ENCODE data around the gene GALNT14. TPM values are rescaled to one million over a fixed set of nuclear protein-coding genes. Genes with fewer than 3 reads are reported as not detected.

The GALNT14 gene
- total RNA-seq, 4 donors from 2014 or later: 0.15 to 0.62 (median 0.35) TPM; not detected in 1

DNA sequence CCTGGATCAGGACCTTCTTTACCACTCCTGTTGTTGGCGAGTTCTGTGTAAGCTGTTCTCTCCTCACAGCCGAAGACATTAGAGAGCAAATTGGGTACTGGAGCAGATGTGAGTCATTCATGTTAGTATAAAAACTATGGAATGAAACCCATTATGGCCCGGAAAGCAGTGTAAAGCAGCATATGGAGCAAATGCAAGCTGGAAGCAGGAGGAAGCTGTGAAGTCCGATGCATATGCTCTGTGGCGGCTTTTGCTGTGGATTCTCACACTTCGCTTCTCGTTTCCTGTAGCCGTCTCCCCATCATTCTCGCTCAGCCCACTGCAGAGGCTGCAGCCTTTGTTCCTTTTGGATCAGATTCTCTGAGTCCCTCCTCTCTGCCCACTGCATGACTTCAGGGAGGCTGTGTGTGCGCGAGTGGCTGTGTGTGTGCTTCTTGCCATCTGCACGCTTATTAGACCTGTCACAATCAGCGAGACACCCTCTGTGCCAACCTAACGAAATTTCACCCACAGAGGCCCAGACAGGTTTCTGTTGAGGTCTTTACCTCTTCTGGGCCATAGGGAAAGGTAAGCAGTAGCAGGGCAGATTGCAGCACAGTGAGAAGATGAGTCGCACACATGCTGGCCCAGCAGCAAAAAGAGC lies 3.3 kb upstream of the GALNT14 start:
- Histone ChIP-seq H3K4me3 (no peak overlapping the region), H3K9me3 (no peaks in the 10 kb centered on the region), H3K4me1 (peaks cover 0 to 23% (median 13%) of the 10 kb centered on the region in 3 donors), H3K36me3 (no peaks in the 10 kb centered on the region), H3K27ac (no peak overlapping the region), H3K27me3 (peaks cover 22% of the 10 kb centered on the region)
- 60 to 100% methylated on average over 2 to 12 of the region's 15 CpGs for WGBS, 2 donors (ENCODE audit: low coverage in 1 of 2)
- TF ChIP-seq, protein P1, sequence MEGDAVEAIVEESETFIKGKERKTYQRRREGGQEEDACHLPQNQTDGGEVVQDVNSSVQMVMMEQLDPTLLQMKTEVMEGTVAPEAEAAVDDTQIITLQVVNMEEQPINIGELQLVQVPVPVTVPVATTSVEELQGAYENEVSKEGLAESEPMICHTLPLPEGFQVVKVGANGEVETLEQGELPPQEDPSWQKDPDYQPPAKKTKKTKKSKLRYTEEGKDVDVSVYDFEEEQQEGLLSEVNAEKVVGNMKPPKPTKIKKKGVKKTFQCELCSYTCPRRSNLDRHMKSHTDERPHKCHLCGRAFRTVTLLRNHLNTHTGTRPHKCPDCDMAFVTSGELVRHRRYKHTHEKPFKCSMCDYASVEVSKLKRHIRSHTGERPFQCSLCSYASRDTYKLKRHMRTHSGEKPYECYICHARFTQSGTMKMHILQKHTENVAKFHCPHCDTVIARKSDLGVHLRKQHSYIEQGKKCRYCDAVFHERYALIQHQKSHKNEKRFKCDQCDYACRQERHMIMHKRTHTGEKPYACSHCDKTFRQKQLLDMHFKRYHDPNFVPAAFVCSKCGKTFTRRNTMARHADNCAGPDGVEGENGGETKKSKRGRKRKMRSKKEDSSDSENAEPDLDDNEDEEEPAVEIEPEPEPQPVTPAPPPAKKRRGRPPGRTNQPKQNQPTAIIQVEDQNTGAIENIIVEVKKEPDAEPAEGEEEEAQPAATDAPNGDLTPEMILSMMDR (IDR thresholded peaks at IDR 0.05): no peak
- TF ChIP-seq POLR2AphosphoS5 (IDR thresholded peaks at IDR 0.05) (no peak), POLR2A (IDR thresholded peaks at IDR 0.05) (no peak)
- no peak for ATAC-seq

DNA sequence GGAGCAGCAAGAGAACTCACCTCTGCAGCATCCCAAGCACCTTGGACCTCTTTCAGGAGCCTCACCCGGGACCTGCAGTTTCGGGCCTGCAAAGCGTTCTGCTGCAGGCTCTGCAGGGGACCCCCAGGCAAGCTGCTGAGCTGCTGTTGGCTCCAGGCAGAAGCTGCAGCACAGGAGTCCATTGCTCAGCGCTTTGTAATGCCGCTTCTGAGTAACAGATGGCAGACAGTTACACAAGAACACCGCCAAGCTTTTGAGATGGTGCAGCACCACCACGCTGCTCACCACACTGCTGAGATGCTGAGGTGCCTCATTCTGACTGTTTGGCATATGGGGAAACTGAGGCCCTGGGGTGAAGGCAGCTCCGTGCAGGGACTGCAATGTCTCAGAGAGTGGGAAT lies 1.9 kb upstream of the GALNT14 start:
- H3K27ac ChIP-seq: no peak overlapping the region
- no peak overlapping the region for H3K4me3 ChIP-seq
- no peak for TF ChIP-seq POLR2A (IDR thresholded peaks at IDR 0.05)
- TF ChIP-seq POLR2AphosphoS5 (IDR thresholded peaks at IDR 0.05): no peak
- TF ChIP-seq, protein P1 (IDR thresholded peaks at IDR 0.05): no peak
- TF ChIP-seq EP300 (IDR thresholded peaks at IDR 0.05): no peak
- no peaks in the 10 kb centered on the region for H3K9me3 ChIP-seq
- H3K36me3 ChIP-seq: no peaks in the 10 kb centered on the region
- WGBS, 2 donors (ENCODE audit: low coverage in 1 of 2): 90 to 100% methylated on average over 1 to 2 of the region's 8 CpGs
- ATAC-seq: no peak
- peaks cover 36% of the 10 kb centered on the region for H3K27me3 ChIP-seq
- peaks cover 0 to 23% (median 13%) of the 10 kb centered on the region in 3 donors for H3K4me1 ChIP-seq

DNA sequence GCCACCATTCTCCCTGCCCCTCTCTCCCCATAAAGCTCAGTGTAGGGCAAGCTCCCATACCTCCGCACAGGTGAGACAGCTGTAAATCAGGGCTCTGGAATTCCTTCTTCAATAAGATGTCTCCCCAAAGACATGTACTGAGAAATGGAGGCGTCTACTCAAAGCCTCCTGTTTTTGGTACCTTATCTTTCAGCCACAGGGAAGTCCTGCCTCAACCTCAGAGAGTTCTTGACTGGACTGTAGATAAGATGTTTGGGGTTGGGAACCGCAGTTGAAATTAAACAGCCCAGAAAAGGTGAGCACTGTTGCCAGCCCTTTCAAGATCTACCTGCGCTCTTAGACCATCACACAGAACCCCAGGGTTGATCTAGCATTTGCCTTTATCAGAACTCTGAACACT lies 1.4 kb upstream of the GALNT14 start:
- no peak for ATAC-seq
- peaks cover 0 to 23% (median 13%) of the 10 kb centered on the region in 3 donors for H3K4me1 ChIP-seq
- TF ChIP-seq, protein P1 (IDR thresholded peaks at IDR 0.05): no peak
- no peak for TF ChIP-seq POLR2A (IDR thresholded peaks at IDR 0.05)
- no peak for TF ChIP-seq EP300 (IDR thresholded peaks at IDR 0.05)
- no peak for TF ChIP-seq POLR2AphosphoS5 (IDR thresholded peaks at IDR 0.05)
- no peak overlapping the region for H3K4me3 ChIP-seq
- H3K36me3 ChIP-seq: no peaks in the 10 kb centered on the region
- H3K27ac ChIP-seq: no peak overlapping the region
- 95 to 100% methylated on average over 1 to 3 of the region's 4 CpGs for WGBS, 2 donors (ENCODE audit: low coverage in 1 of 2)
- peaks cover 41% of the 10 kb centered on the region for H3K27me3 ChIP-seq
- H3K9me3 ChIP-seq: no peaks in the 10 kb centered on the region

DNA sequence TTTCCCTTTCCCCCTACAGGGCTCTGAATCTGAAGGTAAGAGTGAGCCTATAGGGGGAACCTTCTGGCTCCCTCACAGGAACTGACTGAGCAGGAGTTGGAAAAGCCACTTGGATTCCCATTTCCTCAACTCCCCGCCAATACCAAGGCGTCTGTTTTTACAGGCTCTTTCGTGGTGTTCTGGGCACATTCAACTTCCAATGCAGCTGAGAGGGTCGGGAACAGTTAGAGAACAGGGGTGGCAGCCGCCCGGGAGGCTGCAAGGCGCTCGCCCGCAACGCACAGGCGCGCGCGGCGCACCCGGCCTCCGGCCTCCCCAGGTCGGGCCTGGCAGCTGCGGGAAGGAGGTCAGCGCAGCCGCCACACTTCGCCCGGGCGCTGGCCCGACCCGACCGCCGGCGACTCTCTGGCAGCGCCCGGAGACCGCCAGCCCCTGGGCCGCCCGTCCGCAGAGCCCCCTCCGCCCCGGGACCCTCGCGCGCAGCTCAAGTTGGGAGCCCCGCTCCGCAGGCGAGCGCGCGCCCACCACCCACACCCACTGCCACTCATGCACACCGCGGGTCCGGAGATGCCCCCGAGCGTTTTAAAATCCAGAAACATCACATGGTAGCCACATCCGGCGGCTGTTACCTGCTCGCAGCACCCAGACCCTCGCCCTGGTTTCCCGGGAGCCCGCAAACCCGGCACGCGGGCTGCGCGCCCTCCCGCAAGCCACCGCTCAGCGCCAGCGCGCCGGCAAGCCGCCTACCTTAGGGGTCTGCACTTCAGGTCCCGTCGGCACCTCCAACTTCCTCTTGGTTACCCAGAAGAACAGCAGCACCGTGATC lies 816 bp downstream of the GALNT14 start:
- H3K4me1 ChIP-seq: peaks cover 0 to 23% (median 13%) of the 10 kb centered on the region in 3 donors
- ATAC-seq: no peak
- H3K4me3 ChIP-seq: peak overlapping the region; percentile 31 to 59
- H3K36me3 ChIP-seq: no peaks in the 10 kb centered on the region
- H3K27me3 ChIP-seq: peaks cover 63% of the 10 kb centered on the region
- H3K27ac ChIP-seq: no peak overlapping the region
- TF ChIP-seq EP300 (IDR thresholded peaks at IDR 0.05) (no peak), POLR2A (IDR thresholded peaks at IDR 0.05) (no peak), POLR2AphosphoS5 (IDR thresholded peaks at IDR 0.05) (no peak)
- TF ChIP-seq, protein P1 (IDR thresholded peaks at IDR 0.05): no peak
- 7% methylated on average over 6 of the region's 72 CpGs; no CpG with 5 or more reads in 1 of the 2 donors for WGBS, 2 donors (ENCODE audit: low coverage in 1 of 2)
- H3K9me3 ChIP-seq: no peaks in the 10 kb centered on the region

All from gastroesophageal sphincter (tissue), 4 donors.